Activated CD4-positive, CD25-positive, alpha-beta regulatory T cell (primary cell): ENCODE data around the gene TFR2.

Experiments used
- DNase-seq, 4 experiments: peaks; one replicate each; lab custom pipeline; 2025; lab: John Stamatoyannopoulos, UW

TFR2 gene

DNA sequence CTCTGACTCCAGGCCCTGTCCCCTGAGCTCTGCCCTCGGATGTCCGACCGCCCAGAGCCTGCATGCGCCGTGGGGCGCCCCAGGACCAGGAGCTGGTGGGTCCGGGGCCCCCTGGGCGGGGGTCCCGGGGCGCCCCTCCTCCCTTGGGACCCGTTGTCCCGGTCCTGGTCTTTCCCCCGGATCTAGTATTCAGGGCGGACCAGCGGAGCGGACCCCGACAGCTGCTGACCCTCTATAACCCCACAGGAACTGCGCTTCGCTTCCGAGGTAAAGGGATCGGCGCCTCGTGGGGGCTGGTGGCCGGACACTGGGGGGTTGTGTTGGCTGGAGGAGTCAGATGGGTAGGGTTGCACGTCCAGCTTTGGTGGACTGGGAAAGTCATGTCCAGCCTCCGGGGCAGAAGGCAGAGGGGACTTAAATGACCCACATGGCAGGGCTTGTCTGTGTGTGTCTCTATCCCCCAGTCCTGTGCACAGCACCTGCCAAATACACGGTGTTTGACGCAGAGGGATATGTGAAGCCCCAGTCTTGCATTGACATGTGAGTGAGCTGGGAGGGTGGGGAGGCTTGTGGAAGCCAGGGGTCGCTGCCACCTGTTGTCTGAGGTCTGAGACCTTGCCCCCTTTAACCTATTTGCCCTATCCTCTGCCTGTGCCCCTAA is 28.5 kb downstream of the TFR2 start:
- no peak for DNase-seq

DNA sequence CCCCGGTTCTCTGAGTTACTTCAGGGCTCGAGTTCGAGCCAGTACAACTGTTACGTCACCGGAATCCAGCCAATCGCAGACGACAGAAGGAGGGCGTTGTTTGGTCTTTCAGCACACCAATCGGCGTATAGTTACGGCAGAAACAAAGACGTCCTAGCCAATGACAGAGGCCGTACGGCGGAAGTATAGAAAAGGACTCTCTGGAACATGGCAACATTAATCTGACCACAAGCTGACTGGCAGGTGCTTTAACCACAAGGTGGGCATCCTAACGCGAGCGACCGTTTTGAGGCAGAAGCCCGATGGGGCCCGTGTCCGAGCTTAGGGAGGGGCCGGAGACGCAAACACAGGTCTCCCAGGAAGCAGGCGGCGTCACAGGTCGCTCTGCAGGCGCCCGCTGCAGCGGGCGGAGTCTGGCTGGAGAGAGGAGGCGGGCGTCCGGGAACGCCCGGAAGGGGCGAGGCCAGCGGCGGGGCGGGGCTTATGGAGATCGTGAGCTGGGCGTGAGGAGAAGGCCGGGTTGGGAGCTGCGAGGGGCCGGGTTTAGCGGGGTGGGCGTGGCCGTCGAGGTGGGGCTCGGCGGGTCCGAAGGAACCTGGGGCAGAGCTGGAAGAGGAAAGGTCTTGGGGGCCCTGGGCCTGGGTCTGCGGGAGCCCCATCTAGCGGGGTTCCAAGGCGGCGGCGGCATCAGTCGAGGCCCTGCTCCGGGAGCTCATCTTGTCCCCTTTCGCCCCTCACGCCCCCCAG is 29.2 kb downstream of the TFR2 start, which contains the start of gene MOSPD3:
TSS of gene MOSPD3 (plus strand) at position 558 of the 747 bp plus-strand sequence. CDS start 252 bp downstream, outside the sequence.
- DNase-seq, result peak; percentile 93 to 95 (median 94)

DNA sequence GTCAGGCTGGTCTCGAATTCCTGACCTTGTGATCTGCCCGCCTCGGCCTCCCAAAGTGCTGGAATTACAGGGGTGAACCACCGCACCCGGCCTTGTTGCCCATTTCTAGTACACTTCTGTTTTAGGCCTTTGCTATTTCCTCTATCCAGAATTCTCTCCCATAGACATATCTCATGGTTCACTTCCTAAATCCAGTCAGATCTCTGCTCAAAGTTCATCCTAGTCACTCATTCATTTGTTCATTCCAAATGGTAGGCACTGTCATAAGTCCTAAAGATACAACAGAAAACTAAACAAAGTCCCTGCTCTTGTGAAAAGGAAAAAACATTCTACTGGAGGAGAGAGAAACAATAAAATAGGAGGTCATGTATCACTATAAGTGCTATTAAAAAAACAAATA is 31.4 kb downstream of the TFR2 start:
- no peak for DNase-seq

DNA sequence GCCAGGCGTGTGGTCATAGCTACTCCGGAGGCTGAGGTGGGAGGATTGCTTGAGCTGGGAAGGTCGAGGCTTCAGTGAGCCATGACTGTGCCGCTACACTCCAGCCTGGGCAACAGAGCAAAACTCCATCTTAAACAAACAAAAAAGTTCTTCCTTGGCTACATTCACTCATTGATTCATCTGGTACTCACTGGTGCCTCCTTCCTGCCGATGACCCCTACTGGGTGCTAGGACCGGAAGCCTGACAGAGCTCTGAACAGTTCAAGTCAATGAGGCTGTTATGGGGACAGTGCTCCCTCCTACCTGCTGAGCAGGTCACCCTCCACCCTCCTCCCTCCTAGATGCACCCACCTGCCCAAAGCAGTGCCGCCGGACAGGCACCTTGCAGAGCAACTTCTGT is 34.2 kb downstream of the TFR2 start:
- no peak for DNase-seq

DNA sequence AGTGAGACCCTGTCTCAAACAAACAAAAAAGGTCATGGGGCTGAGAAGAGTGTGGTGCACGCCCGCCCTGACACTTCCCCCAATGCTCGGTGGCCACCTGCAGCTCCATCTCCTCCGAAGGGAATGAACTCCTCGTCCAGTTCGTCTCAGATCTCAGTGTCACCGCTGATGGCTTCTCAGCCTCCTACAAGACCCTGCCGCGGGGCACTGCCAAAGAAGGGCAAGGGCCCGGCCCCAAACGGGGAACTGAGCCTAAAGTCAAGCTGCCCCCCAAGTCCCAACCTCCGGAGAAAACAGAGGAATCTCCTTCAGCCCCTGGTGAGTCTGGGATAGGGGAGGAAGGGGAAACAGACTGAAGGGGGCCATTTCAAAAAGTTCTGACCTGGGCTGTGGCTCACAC is 35.0 kb downstream of the TFR2 start:
- no peak for DNase-seq

- DNase-seq, result no peak
These were observed 36.1 kb downstream of the TFR2 start for GRCh38 chr7:100604976-100605911.

DNA sequence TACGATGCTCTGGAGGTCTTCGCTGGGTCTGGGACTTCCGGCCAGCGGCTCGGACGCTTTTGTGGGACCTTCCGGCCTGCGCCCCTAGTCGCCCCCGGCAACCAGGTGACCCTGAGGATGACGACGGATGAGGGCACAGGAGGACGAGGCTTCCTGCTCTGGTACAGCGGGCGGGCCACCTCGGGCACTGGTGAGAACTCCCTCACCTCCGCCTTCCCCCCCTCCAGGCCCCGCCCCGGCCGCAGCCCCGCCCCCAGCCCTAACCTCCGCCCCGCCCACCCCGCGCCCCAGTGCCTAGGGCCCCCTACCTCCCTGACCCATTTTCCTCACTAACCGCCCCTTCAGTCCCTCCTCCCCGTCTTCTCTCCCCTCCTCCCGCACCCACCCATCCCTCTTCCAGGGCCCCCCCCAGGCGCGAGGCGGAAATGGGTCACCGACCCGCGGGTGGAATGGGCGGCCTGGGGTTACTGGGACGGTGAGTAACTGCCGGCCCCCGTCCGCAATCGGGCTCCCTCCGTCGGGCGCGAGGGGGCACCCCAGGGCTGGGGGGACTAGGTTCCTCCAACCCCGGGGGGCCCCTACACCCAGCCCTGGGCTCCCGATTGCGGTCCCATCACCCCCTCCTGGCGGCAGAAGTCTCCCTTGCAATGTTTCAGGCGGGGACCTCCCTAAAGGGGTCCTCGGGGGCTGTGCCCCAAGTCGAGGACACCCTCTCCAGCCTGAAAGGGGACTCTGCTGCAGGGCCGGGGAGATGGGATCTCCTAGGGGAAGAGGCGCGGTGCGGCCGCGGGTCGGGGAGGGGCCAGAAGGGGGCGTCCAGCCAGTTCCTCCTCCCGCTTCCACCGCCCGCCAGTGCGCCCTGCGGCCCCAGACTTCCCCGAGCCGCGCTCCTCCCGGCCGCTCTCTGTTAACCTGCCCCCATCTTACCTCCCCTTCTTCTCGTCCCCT is 37.0 kb downstream of the TFR2 start:
- DNase-seq, result peak; percentile 57 to 70 (median 65)

DNA sequence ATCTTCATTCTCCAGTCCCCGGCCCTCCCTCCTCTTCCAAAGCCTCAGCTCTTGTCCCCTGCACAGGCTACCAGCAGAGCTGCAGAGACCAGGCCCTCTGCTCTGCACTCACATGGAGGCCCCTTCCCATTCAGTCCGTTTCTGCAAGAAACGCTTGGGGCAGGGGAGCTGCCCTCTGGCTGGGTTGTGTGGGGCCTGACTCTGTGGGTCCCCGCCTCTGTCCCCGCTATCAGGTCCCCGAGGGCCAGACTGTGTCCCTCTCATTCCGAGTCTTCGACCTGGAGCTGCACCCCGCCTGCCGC is 37.7 kb downstream of the TFR2 start:
- DNase-seq, result no peak

- no peak for DNase-seq
These were observed 38.2 kb downstream of the TFR2 start for GRCh38 chr7:100602889-100603725.

- no peak for DNase-seq
These were observed 40.7 kb downstream of the TFR2 start for GRCh38 chr7:100600730-100601038.

DNA sequence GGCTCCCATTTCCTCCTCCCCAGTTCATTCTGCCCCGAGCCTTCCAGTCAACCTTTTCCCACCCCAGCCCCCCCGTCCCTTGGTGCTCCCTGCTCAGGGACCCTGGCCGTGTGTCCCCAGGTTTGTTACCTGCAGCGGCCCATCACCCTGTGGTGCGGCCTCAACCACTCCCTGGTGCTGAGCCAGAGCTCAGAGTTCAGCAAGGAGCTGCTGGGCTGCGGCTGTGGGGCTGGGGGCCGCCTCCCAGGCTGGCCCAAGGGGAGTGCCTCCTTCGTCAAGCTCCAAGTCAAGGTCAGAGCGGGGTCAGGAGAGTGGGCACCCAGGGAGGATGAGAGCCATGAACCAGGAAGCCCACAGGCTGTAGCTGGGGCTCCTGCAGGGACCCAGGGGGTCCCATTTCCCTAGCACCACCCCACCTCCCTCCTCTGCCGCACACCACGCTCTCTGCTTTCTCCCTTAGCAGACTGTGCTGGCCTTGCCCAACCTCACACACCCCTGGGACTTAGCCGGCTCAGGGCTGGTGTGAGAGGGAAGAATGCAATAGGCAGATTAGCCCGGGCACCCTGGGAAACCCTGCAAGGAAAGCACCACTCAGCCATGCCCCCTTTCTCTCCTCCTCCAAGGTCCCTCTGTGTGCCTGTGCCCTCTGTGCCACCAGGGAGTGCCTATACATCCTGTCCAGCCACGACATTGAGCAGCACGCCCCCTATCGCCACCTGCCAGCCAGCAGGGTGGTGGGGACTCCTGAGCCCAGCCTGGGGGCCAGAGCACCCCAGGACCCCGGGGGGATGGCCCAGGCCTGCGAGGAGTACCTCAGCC is 41.2 kb downstream of the TFR2 start:
- DNase-seq, result no peak

DNA sequence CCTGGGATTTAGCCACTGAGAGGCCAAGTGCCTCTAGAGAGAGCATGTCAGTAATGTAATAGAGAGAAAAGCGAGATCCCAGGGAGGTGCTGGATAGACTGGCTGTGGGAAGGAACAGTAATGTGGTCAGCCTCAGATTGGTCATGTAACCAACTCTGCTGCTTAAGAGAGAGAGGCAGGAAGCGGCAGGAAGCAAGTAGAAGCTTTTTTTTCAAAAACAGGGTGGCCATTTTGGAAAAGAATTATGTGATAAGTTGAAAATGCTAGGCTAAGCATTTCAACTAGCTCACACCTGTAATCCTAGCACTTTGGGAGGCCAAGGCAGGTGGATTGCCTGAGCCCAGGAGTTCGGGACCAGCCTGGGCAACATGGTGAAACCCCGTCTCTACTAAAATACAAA is 42.9 kb downstream of the TFR2 start:
- DNase-seq, result no peak

DNA sequence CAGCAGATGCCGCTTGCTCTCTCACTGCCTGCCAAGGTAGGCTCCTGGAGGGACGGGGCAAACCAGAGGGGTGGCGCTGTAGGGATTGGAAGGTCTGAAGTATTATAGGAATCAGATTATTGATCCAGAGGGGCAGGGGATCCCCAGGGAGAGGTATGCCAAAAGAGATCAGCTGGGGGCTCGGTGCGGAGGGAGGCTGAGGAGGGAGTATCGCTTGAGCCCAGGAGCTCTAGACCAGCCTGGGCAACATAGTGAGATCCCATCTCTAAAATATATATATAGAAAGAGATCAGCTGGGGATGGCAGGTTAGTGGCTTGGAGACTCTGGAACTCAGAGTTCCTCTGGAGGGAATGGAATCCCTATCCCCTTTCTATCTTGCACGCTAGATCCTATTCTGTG is 46.2 kb downstream of the TFR2 start:
- DNase-seq, result no peak

GRCh38 chr7:100591596-100591995 is 49.8 kb downstream of the TFR2 start:
- no peak for DNase-seq

DNA sequence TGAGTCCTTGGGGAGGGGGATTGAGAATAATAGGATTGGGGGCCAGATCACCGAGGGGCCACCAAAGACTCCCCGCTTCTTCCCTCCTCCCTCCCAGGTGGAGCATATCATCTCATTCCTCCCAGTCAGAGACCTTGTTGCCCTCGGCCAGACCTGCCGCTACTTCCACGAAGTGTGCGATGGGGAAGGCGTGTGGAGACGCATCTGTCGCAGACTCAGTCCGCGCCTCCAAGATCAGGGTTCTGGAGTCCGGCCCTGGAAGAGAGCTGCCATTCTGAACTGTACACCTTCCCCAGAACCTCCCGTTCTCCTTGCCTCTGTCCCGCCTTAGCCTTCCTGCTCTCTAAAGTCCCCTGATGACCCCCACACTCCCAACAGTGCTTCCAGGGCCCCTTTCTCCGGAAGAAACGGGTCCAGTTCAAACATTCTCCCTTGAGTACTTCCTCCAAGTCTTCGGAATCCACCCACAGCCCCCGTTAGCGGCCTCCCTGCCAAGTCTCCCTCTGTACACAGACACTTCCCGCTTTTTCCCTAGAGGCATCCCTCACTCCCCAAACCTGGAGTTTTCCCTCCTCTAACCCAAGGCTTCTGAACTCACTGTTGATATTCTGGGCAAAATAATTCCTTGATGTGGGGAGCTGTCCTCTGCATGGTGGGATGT is 51.1 kb downstream of the TFR2 start:
- DNase-seq, result no peak

DNA sequence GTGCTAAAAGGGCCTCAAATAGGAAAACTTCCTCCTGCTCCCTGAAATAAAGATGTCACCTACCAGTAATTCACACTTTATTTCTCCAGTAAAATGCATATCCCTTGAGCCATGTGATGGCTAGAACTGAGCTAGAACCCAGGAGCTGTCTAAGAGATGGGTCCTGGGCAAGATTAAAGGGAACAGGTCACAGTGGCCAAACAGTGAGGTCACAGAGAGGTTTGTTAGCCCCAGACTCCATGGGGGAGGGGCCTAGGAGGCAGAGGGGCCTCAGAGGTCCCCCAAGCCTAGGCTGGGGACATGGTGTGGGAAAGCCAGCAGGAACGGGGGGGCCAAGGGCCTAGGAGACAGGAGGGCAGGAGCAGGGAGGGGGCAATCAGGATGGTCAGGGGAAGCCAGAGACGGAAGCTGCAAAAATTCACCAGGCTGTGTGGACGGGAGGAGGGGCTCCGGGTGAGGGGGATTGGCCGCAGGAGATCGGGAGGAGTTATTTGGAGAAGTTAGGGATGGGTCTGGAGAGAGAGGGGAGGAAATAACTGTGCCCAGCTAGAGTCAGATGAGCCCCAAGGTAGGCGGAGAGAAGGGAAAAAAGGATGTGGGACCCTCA is 51.9 kb downstream of the TFR2 start:
- no peak for DNase-seq

- DNase-seq, result no peak
These were observed 52.9 kb downstream of the TFR2 start for GRCh38 chr7:100588438-100588837.

- DNase-seq, result peak; percentile 98 to 100 (median 98)
These were observed 54.9 kb downstream of the TFR2 start, which contains the start of gene FBXO24 for GRCh38 chr7:100586266-100587025. FBXO24 (plus strand) TSS chr7:100586328; CDS start chr7:100586626, 298 bp downstream.
